Mesenteric fat pad (tissue), 1 donor: ENCODE data around the gene PPP1R3D. TPM values are rescaled to one million over a fixed set of nuclear protein-coding genes. Genes with fewer than 3 reads are reported as not detected.
"Not testable (repeated sequence)": the region's sequence is repeated elsewhere in the genome, so short reads cannot be mapped to it uniquely, and the experiment has no call there.

Source experiments
- DNase-seq: peaks from one replicate; pipeline ENCODE4 v3.0.0-alpha.2; 2020; ENCODE audit warnings: low spot score
- total RNA-seq: library from RNA; stranded (reverse); fragmentation: NEBNext Ultra II Directional; extraction: Animal tissue kit (Norgen Biotek cat#: 25700); gene quantifications from one replicate; pipeline ENCODE4 v1.2.1, GENCODE V29; 2021
- donor health status: DM: yes; HTN: yes; CAD: no.

The PPP1R3D gene
- total RNA-seq, 1 donor from 2014 or later: 8.8 TPM

DNA sequence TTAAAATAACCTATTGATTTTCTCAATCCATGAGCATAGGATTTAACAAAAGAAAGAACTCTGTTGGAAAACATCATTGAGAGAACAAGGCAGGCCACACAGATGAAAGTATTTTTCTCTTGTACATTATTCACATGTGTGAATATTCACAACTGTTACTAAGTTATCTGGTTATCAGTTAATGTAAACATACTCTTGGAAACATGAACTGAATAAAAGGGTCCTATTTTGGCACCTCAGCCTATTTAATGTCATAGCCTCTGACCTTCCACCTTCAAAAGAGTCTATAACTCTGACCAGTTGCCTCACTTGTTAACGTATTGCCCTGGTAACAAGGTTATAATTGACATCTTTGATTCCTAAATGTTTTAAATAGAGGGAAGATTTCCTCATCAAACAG is 14.7 kb downstream of the PPP1R3D start:
- DNase-seq: no peak

DNA sequence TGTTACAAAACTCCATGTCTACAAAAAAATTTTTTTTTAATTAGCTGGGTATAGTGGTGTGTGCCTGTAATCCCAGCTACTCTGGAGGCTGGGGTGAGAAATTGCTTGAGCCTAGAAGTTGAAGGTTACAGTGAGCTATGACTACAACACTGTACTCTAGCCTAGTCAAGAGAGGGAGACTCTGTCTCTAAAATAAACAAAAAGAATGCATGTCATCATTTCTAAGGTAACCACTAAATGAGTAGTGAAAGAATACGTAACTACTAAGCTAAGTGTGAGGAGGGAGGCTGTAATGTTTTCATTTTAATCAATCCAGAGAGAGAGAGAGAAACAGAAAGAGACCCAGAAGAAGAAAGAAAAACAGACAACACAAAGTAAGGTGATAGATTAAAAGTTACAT is 16.6 kb downstream of the PPP1R3D start:
- no peak for DNase-seq

DNA sequence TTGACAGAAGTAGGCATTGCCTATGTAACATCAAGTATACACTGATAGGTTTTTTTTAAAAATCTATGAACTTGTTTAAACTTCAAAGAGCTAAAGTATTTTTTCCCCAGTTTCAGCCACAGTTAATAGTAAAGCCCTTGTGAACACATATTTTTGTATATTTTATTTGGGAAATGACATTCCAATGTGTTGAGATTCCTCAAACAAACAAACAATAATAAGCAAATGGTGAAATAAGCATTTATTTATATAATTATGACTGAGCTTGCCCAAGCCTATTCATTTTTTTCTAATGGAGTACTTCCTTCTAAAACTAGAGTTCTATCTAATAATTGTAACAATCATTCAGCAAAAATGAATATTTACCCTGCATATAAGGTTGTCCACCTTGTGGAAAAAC is 19.2 kb downstream of the PPP1R3D start:
- DNase-seq: no peak

DNA sequence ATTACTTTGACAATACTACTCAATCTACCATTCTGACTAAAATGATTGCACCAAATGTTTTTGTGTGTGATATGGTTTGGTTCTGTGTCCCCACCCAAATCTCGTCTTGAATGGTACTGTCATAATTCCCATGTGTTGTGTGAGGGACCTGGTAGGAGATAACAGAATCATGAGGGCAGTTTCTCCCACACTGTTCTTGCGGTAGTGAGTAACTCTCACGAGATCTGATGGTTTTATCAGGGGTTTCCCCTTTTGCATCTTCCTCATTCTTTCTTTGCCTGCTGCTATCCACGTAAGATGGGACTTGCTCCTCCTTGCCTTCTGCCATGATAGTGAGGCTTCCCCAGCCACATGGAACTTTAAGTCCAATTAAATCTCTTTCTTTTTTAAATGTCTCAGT is 27.5 kb downstream of the PPP1R3D start:
- DNase-seq: no peak

DNA sequence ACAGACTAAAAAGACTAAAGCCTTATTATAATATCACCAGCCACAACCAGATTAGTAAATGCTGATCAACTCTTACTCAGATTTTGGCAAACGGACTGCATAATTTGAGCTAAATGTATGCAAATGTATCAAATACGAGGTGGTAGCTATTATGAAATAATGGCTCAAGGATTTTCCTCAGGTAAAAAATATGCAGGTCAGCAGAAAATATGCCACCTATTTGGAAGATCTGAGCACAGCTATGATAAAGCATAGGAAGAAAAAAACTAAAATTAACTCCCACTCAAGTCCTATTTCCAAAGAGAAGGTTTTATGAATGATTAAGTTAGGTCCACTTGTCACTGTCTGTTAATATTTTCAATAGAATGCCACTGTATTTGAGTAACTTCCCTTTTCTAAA is 29.1 kb downstream of the PPP1R3D start:
- no peak for DNase-seq

GRCh38 chr20:59908855-59909254 is 31.2 kb downstream of the PPP1R3D start:
- no peak for DNase-seq

DNA sequence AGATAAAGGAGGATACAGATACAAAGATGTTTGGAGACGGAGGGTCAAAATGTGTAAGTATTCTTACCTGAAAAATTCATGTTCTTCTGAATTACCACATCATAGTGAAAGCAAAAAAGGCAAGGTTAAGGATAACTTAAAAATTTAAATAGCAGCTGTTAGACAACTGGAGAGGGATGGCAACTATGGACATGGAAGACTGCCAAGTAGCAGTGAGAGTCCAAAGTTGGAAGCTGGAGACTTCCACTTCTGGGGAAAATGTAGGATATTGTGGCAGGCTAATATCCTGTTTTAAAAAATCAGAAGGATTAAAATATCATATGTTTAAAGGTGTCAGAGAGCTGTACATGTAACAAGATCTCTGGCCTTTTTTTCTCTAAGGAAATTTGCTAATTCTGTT is 36.5 kb downstream of the PPP1R3D start:
- DNase-seq: no peak

DNA sequence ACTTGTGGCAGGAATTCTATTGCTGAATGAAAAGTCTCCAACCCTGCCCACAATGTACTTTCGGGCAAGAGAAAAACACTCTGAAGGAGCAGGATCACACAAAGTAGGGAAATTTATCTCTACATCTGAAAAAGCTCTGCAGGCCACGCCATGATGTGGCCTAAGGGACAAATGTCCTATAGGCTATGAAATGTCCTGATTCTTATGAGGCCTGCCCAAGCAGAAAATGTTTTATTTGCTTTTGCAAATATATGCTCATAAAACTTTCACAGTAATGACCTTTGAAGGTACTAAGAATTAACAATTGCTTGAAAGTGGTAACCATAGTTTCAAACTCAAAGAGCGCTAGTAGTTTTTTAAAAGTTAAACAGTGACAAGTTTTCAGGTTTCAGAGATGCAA is 37.6 kb downstream of the PPP1R3D start:
- no peak for DNase-seq

DNA sequence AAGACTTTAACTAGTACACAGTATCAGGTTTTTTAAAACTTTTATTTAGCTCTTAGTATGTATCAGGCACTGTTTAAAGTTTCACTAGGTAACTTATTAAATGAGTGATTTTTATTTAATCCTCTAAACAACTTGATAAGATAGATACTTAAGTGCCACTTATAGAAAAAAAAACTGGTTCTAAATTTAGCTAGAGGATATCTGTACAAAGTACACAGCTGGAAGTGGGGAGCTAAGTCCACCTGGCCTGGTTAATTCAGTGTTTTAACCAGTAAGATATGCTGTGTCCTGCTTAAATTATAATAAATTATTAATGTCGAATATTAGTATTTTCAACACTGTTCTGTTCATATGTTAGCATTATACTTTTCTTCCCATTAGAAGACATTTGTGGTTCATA is 44.2 kb downstream of the PPP1R3D start:
- DNase-seq: no peak

DNA sequence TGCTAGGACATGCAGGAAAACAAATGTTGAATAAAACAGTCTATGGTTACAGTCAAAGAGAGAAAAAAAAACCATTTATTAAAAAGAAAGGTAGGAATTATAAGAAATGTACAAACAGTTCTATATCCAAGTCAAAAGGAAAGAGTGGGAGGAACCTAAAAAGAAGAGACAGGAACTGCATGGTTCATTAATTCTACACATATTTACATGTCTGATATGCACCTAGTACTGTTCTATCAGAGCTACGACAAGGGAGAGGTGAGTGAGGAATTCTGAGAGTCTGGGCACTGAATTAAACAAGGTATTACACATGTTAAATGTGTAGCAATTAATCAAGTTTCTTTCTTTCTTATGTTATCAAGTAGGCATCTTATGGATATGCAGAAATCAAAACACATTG is 48.5 kb downstream of the PPP1R3D start:
- DNase-seq: no peak

- DNase-seq: not testable (repeated sequence)
These were observed 50.1 kb downstream of the PPP1R3D start for GRCh38 chr20:59890035-59890434.

DNA sequence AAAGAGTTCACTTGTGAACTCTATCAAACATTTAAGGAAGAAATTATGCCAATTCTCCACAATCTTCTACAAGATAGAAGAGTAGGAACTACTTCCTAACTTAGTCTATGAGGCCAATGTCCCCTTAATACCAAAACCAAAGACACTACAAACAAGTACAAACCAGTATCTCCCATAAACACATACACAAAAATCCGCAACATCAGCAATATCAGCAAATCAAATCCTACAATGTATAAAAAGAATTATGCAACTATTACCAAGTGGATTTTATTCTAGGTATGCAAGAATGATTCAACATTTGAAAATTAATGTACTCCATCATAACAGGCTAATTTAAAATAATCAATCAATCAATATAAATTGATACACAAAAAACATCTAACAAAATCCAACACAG is 52.1 kb downstream of the PPP1R3D start:
- no peak for DNase-seq

Other genes starting within 250 kb of the PPP1R3D start
- gene SYCP2, start 6.7 kb downstream of the PPP1R3D start, total RNA-seq: 2.2 TPM
- gene FAM217B, start 84 bp upstream of the PPP1R3D start, total RNA-seq: 11.5 TPM
- 1.5 TPM for gene CDH26, start 18.1 kb upstream of the PPP1R3D start, total RNA-seq